Smooth muscle cell (in vitro differentiated cells): Measurements from ENCODE around the gene DHDH. TPM values are rescaled to one million over a fixed set of nuclear protein-coding genes. Genes with fewer than 3 reads are reported as not detected.

ENCODE experiments used
- DNase-seq: peaks from one replicate; lab custom pipeline; 2025; ENCODE audit not compliant: unreplicated experiment; lab: John Stamatoyannopoulos, UW
- H2AFZ ChIP-seq: fragments of 200-600 bp; sonication (generic); 2 replicates; pipeline ENCODE4 v1.6.0; 2016; ENCODE audit warnings: antibody characterized with exemption, low read depth, mild to moderate bottlenecking
- H3F3A ChIP-seq: fragments of 200-600 bp; sonication (generic); 2 replicates; pipeline ENCODE4 v1.6.0; 2017; ENCODE audit warnings: antibody characterized with exemption, low read depth
- H3K27ac ChIP-seq: fragments of 200-600 bp; sonication (generic); 2 replicates; pipeline ENCODE4 v1.5.1; 2016; ENCODE audit warnings: low read depth, mild to moderate bottlenecking
- H3K27me3 ChIP-seq: fragments of 200-600 bp; sonication (generic); 2 replicates; pipeline ENCODE4 v1.6.1; 2016; ENCODE audit warnings: low read depth, mild to moderate bottlenecking
- H3K36me3 ChIP-seq: fragments of 200-600 bp; sonication (generic); 2 replicates; pipeline ENCODE4 v1.5.1; 2016; ENCODE audit warnings: low read depth
- H3K4me1 ChIP-seq: fragments of 200-600 bp; sonication (generic); 2 replicates; pipeline ENCODE4 v1.5.1; 2016; ENCODE audit warnings: low read depth
- H3K4me2 ChIP-seq: fragments of 200-600 bp; sonication (generic); 2 replicates; pipeline ENCODE4 v1.6.0; 2016; ENCODE audit warnings: mild to moderate bottlenecking
- H3K4me3 ChIP-seq: fragments of 200-600 bp; sonication (generic); 2 replicates; pipeline ENCODE4 v1.5.1; 2016; ENCODE audit warnings: mild to moderate bottlenecking
- H3K79me2 ChIP-seq: fragments of 200-600 bp; sonication (generic); 2 replicates; pipeline ENCODE4 v1.6.0; 2016; ENCODE audit warnings: low read depth, mild to moderate bottlenecking
- H3K9ac ChIP-seq: fragments of 200-600 bp; sonication (generic); 2 replicates; pipeline ENCODE4 v1.6.0; 2016; ENCODE audit warnings: low read depth
- H3K9me3 ChIP-seq: fragments of 200-600 bp; sonication (generic); replicated peaks from 2 replicates; pipeline ENCODE4 v1.5.1; 2016; ENCODE audit warnings: low read depth
- H4K20me1 ChIP-seq: fragments of 200-600 bp; sonication (generic); 2 replicates; pipeline ENCODE4 v1.6.0; 2016; ENCODE audit warnings: low read depth
- CTCF ChIP-seq: fragments of 200-600 bp; sonication (generic); IDR thresholded peaks from 2 replicates; pipeline ENCODE4 v1.5.1; 2017; ENCODE audit warnings: borderline replicate concordance, mild to moderate bottlenecking, antibody characterized with exemption; ENCODE audit not compliant: insufficient read depth, poor library complexity, severe bottlenecking
- WGBS: methylation state at CpG from one replicate; pipeline ENCODE4 v1.1.7; 2016; ENCODE audit warnings: low lambda C conversion rate; 5-methylcytosine and 5-hydroxymethylcytosine counted together
- polyA plus RNA-seq: library from polyadenylated mRNA; unstranded; fragments of >200 nt; fragmentation: Nextera tagmentation; extraction: Ambion mirVana; gene quantifications from 2 replicates; pipeline ENCODE4 v1.2.1, GENCODE V29; 2016
- total RNA-seq: library from RNA; depleted of rRNA; stranded (reverse); fragments of >200 nt; gene quantifications from 2 replicates; pipeline ENCODE4 v1.2.3, GENCODE V29; 2014

DHDH gene
- total and polyA plus RNA-seq, 2 experiments from 2014 or later = 0.27 to 1.0 TPM

- H3K79me2 ChIP-seq = peaks cover 15% of the 10 kb centered on the region
- no peaks in the 10 kb centered on the region for H3K27me3 ChIP-seq
- H3K27ac ChIP-seq = peak within 1 kb of the TSS; percentile 100
- peaks cover 29% of the 10 kb centered on the region for H3F3A ChIP-seq
- H3K9ac ChIP-seq = peak within 1 kb of the TSS; percentile 95
- DNase-seq = peak; percentile 92
- no peak for TF ChIP-seq CTCF
- under 1% methylated on average over 46 of the region's 52 CpGs for WGBS
- H3K4me1 ChIP-seq = peaks cover 25% of the 10 kb centered on the region
- H3K4me3 ChIP-seq = peak within 1 kb of the TSS; percentile 86
- H4K20me1 ChIP-seq = peaks cover 39% of the 10 kb centered on the region
- no peak within 1 kb of the TSS for H2AFZ ChIP-seq
- H3K4me2 ChIP-seq = peak within 1 kb of the TSS; percentile 88
- H3K36me3 ChIP-seq = no peaks in the 10 kb centered on the region
- H3K9me3 ChIP-seq = no peaks in the 10 kb centered on the region
These were observed 31.7 kb downstream of the DHDH start, which contains the start of gene FTL for GRCh38 chr19:48965040-48965805. FTL (plus strand) TSS chr19:48965309; CDS start chr19:48965508, 199 bp downstream.

- WGBS = 12% methylated on average over 36 of the region's 36 CpGs
These were observed 32.5 kb downstream of the DHDH start for GRCh38 chr19:48965806-48966540.

GRCh38 chr19:48966541-48967345 lies 33.2 kb downstream of the DHDH start:
- Histone ChIP-seq H3K4me3 (peak overlapping the region; percentile 86), H3K27ac (peak overlapping the region; percentile 68), H4K20me1 (peaks cover 53% of the 10 kb centered on the region), H3K79me2 (peaks cover 15% of the 10 kb centered on the region), H3K9me3 (no peaks in the 10 kb centered on the region), H3K27me3 (no peaks in the 10 kb centered on the region), H2AFZ (no peak overlapping the region), H3K4me1 (peaks cover 25% of the 10 kb centered on the region), H3F3A (peaks cover 29% of the 10 kb centered on the region), H3K9ac (peak overlapping the region; percentile 70), H3K36me3 (no peaks in the 10 kb centered on the region), H3K4me2 (peak overlapping the region; percentile 88)
- no peak for TF ChIP-seq CTCF
- WGBS = 81% methylated on average over 10 of the region's 10 CpGs
- DNase-seq = no peak

More at GRCh38 chr19:48965806-48966540, 32.5 kb downstream of the DHDH start:
- Histone ChIP-seq H3F3A (peaks cover 26% of the 10 kb centered on the region), H3K9me3 (no peaks in the 10 kb centered on the region), H3K36me3 (no peaks in the 10 kb centered on the region), H3K4me1 (peaks cover 25% of the 10 kb centered on the region), H3K4me2 (peak overlapping the region; percentile 88), H3K27me3 (no peaks in the 10 kb centered on the region), H3K9ac (peak overlapping the region; percentile 70), H3K79me2 (peaks cover 15% of the 10 kb centered on the region), H2AFZ (no peak overlapping the region), H4K20me1 (peaks cover 45% of the 10 kb centered on the region), H3K27ac (peak overlapping the region; percentile 68), H3K4me3 (peak overlapping the region; percentile 86)
- no peak for TF ChIP-seq CTCF
- no peak for DNase-seq
